ENCODE measurements around the gene GLMP. TPM values are rescaled to one million over a fixed set of nuclear protein-coding genes. Genes with fewer than 3 reads are reported as not detected.

The GLMP gene
- total RNA-seq, 2 donors from 2014 or later: 70.3 to 85.1 TPM

DNA sequence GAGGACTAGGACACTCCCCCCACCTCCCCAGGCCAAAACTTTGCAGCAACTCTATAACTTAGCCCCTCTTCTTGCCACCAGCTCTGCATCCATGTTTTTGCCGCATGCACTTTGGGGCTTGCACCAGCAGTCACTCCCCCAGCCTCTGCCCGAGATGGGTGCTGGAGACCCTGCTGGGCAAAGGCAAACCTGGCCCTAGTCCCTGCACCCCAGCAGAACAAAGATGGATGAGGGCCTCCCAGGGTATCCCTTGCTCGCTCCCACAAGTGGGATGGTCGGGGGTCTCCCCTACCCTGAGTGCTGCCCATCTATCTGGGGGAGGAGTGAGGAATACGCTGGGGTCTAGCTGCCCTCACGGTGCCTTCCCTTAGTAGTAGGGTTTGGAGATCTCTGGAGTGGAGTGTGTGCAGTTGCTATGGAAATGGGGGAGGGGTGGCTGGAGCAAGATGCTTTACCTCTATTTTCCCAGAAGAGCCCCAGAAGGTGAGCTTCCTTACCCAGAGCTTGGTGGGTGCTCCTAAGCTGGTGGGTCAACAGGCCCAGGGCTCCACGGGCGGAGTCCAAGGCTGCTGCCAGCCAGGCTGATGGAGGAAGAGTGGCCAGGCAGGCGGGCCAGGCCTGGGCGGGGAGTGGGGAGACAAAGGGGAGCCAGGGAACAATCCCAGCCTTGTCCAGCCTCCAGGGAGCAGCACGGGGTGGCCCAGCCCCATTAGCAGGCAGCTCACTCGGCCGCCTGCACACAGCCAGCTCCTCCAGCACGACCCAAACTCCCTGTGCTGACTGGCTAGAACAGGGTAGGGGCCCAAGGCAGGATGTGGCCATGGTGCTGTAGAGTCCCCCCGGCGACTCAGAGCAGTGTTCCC lies 47.8 kb downstream of the GLMP start, which contains the start of gene PAQR6:
Gene PAQR6 (minus strand): TSS at position 597 of the 863 bp plus-strand sequence. CDS start 1,325 bp downstream, outside the sequence.
- H3K27me3 ChIP-seq (ENCODE audit: control insufficient read depth, insufficient read depth, low read length, poor library complexity, severe bottlenecking): no peaks in the 10 kb centered on the region
- H3K4me3 ChIP-seq (ENCODE audit: low read length): no peak within 1 kb of the TSS
- H3K9ac ChIP-seq (ENCODE audit: extremely low read depth, low read length, poor library complexity, severe bottlenecking): no peak within 1 kb of the TSS
- no peak within 1 kb of the TSS for H3K27ac Mint-ChIP-seq
- H3K36me3 ChIP-seq (ENCODE audit: control insufficient read depth, insufficient read depth, low read length): peaks cover 34% of the 10 kb centered on the region
- H3K9me3 Mint-ChIP-seq: no peaks in the 10 kb centered on the region
- H3K9me3 ChIP-seq (ENCODE audit: control insufficient read depth, low read length): no peaks in the 10 kb centered on the region
- TF ChIP-seq, protein P1, sequence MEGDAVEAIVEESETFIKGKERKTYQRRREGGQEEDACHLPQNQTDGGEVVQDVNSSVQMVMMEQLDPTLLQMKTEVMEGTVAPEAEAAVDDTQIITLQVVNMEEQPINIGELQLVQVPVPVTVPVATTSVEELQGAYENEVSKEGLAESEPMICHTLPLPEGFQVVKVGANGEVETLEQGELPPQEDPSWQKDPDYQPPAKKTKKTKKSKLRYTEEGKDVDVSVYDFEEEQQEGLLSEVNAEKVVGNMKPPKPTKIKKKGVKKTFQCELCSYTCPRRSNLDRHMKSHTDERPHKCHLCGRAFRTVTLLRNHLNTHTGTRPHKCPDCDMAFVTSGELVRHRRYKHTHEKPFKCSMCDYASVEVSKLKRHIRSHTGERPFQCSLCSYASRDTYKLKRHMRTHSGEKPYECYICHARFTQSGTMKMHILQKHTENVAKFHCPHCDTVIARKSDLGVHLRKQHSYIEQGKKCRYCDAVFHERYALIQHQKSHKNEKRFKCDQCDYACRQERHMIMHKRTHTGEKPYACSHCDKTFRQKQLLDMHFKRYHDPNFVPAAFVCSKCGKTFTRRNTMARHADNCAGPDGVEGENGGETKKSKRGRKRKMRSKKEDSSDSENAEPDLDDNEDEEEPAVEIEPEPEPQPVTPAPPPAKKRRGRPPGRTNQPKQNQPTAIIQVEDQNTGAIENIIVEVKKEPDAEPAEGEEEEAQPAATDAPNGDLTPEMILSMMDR (conservative IDR thresholded peaks at IDR 0.05): no peak
- no peaks in the 10 kb centered on the region for H3K4me1 ChIP-seq (ENCODE audit: control insufficient read depth, insufficient read depth, low read length)
- peak within 1 kb of the TSS; percentile 80 for H3K27ac ChIP-seq (ENCODE audit: low read depth, low read length)
- peaks cover 6% of the 10 kb centered on the region for H3K4me1 Mint-ChIP-seq
- peak; percentile 66 for DNase-seq
- 81 to 88% methylated on average over 10 to 16 of the region's 16 CpGs for WGBS, 2 experiments (ENCODE audit: insufficient coverage in 1 of 2, insufficient read length in 1 of 2)
- no peak within 1 kb of the TSS for H3K4me3 Mint-ChIP-seq
- H3K27me3 Mint-ChIP-seq (ENCODE audit: insufficient read depth): peaks cover 4% of the 10 kb centered on the region
- H3K36me3 Mint-ChIP-seq (ENCODE audit: low read depth): peaks cover 30% of the 10 kb centered on the region

DNA sequence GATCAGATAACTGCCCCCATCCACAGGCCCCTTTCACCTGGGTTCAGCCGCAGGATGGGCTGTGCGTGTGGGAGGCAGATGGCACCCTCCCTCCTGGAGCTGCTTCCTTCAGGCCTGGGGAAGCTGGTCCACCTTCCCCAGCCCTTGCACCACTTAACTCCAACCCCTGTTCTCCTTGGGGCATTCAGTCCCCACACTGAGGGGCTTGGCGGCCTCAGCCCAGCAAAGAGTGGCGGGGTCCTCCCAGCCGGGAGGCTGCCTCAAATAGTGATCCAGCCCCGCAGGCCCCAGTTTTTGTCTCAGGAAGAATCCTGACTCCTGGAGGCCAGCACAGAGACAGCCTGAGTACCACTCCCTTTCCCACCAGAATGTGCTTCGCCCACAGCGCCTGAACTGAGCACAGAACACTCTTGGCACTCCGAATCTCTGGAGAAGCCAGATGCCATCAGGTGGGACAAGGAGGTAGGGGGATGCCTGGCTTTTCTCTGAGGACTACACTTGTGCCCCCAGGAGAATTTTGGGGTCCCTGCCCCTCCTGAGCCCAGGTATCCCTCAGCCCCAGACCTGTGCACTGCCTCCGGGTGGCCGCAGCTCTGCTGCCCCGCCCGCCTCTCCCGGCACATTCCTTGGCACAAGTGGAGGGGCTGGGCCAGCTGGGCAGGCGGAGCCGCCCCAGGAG lies 48.6 kb downstream of the GLMP start:
- H3K4me3 Mint-ChIP-seq: no peak overlapping the region
- Histone ChIP-seq H3K36me3 (ENCODE audit: control insufficient read depth, insufficient read depth, low read length) (peaks cover 26% of the 10 kb centered on the region), H3K27me3 (ENCODE audit: control insufficient read depth, insufficient read depth, low read length, poor library complexity, severe bottlenecking) (no peaks in the 10 kb centered on the region), H3K9ac (ENCODE audit: extremely low read depth, low read length, poor library complexity, severe bottlenecking) (no peak overlapping the region), H3K4me3 (ENCODE audit: low read length) (no peak overlapping the region), H3K9me3 (ENCODE audit: control insufficient read depth, low read length) (no peaks in the 10 kb centered on the region), H3K27ac (ENCODE audit: low read depth, low read length) (no peak overlapping the region), H3K4me1 (ENCODE audit: control insufficient read depth, insufficient read depth, low read length) (no peaks in the 10 kb centered on the region)
- peaks cover 6% of the 10 kb centered on the region for H3K4me1 Mint-ChIP-seq
- H3K27me3 Mint-ChIP-seq (ENCODE audit: insufficient read depth): peaks cover 4% of the 10 kb centered on the region
- 92 to 96% methylated on average over 5 to 16 of the region's 16 CpGs for WGBS, 2 experiments (ENCODE audit: insufficient coverage in 1 of 2, insufficient read length in 1 of 2)
- TF ChIP-seq, protein P1 (conservative IDR thresholded peaks at IDR 0.05): peak; percentile 21
- no peaks in the 10 kb centered on the region for H3K9me3 Mint-ChIP-seq
- peak; percentile 60 for DNase-seq
- H3K27ac Mint-ChIP-seq: no peak overlapping the region
- peaks cover 23% of the 10 kb centered on the region for H3K36me3 Mint-ChIP-seq (ENCODE audit: low read depth)

DNA sequence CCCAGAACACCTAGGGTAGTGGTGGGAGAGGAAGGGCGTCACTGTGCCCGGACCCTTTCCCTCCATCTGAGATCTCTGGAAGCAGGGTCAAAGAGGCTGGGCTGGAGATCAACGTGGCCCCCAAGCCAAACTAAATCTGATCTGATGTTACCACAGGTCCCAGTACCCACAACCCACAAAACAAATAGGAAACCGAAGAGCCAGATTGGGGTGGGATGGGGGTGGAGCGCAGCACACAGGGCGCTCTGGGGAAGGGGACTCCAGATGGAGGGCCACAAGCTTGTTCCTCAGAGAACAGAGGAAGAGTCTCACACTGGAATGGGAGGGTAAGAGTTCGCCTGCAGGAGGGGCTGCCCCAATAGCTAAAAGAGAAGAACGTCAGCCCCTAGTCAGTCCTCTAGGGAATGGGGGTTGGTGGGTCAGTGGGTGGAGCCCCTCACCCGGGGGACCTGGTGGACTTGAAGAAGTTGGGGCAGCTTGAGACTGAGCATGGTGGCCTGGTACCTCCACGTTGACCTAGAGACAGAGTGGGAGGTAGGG lies 49.2 kb downstream of the GLMP start:
- peak overlapping the region; percentile 42 for H3K27ac Mint-ChIP-seq
- no peak overlapping the region for H3K9ac ChIP-seq (ENCODE audit: extremely low read depth, low read length, poor library complexity, severe bottlenecking)
- H3K27me3 Mint-ChIP-seq (ENCODE audit: insufficient read depth): peaks cover 4% of the 10 kb centered on the region

More for the DNA sequence above, 49.2 kb downstream of the GLMP start:
- no peak overlapping the region for H3K4me3 ChIP-seq (ENCODE audit: low read length)
- H3K27ac ChIP-seq (ENCODE audit: low read depth, low read length): no peak overlapping the region
- Mint-ChIP-seq H3K4me1 (peaks cover 6% of the 10 kb centered on the region), H3K36me3 (ENCODE audit: low read depth) (peaks cover 22% of the 10 kb centered on the region), H3K9me3 (no peaks in the 10 kb centered on the region), H3K4me3 (peak overlapping the region; percentile 51)
- WGBS, 2 experiments (ENCODE audit: insufficient coverage in 1 of 2, insufficient read length in 1 of 2): 88 to 100% methylated on average over 2 to 10 of the region's 10 CpGs
- DNase-seq: no peak
- H3K9me3 ChIP-seq (ENCODE audit: control insufficient read depth, low read length): no peaks in the 10 kb centered on the region
- TF ChIP-seq, protein P1 (conservative IDR thresholded peaks at IDR 0.05): no peak
- no peaks in the 10 kb centered on the region for H3K27me3 ChIP-seq (ENCODE audit: control insufficient read depth, insufficient read depth, low read length, poor library complexity, severe bottlenecking)
- H3K36me3 ChIP-seq (ENCODE audit: control insufficient read depth, insufficient read depth, low read length): peaks cover 20% of the 10 kb centered on the region
- no peaks in the 10 kb centered on the region for H3K4me1 ChIP-seq (ENCODE audit: control insufficient read depth, insufficient read depth, low read length)
